Skeletal muscle satellite cell (primary cell): ENCODE measurements around the gene CPA1.
"Not testable (repeated sequence)": the region's sequence is repeated elsewhere in the genome, so short reads cannot be mapped to it uniquely, and the experiment has no call there.

ENCODE experiments used
- H3K27me3 ChIP-seq: 2 replicates; pipeline ENCODE4 v1.7.0; 2013; ENCODE audit warnings: low read length; ENCODE audit not compliant: control insufficient read depth, insufficient read depth
- H3K36me3 ChIP-seq: 2 replicates; pipeline ENCODE4 v1.7.0; 2013; ENCODE audit warnings: mild to moderate bottlenecking, control low read depth, low read length; ENCODE audit not compliant: insufficient read depth
- H3K4me1 ChIP-seq: 2 replicates; pipeline ENCODE4 v1.7.0; 2013; ENCODE audit warnings: low read length; ENCODE audit not compliant: control insufficient read depth, insufficient read depth
- H3K4me2 ChIP-seq: 2 replicates; pipeline ENCODE4 v1.7.0; 2013; ENCODE audit warnings: mild to moderate bottlenecking, low read length
- H3K4me3 ChIP-seq: 2 replicates; pipeline ENCODE4 v1.7.0; 2013; ENCODE audit warnings: low read length
- H3K9ac ChIP-seq: 2 replicates; pipeline ENCODE4 v1.7.0; 2013; ENCODE audit warnings: mild to moderate bottlenecking, low read depth, low read length, moderate library complexity
- H3K9me3 ChIP-seq: replicated peaks from 2 replicates; pipeline ENCODE4 v1.7.0; 2013; ENCODE audit warnings: mild to moderate bottlenecking, control low read depth, low read length

The CPA1 gene

GRCh38 chr7:130366564-130366963 is 13.7 kb upstream of the CPA1 start:
- H3K36me3 ChIP-seq = no peaks in the 10 kb centered on the region
- H3K4me1 ChIP-seq = peaks cover 78% of the 10 kb centered on the region
- H3K9ac ChIP-seq = peak overlapping the region; percentile 54
- H3K9me3 ChIP-seq = no peaks in the 10 kb centered on the region
- H3K4me3 ChIP-seq = peak overlapping the region; percentile 34
- H3K27me3 ChIP-seq = no peaks in the 10 kb centered on the region
- H3K4me2 ChIP-seq = peak overlapping the region; percentile 41

- Histone ChIP-seq H3K9me3 (no peaks in the 10 kb centered on the region), H3K9ac (no peak overlapping the region), H3K27me3 (no peaks in the 10 kb centered on the region), H3K36me3 (no peaks in the 10 kb centered on the region), H3K4me3 (no peak overlapping the region), H3K4me1 (peaks cover 79% of the 10 kb centered on the region), H3K4me2 (no peak overlapping the region)
Measured at GRCh38 chr7:130367088-130367755, 13.1 kb upstream of the CPA1 start.

GRCh38 chr7:130367836-130368746 is 12.2 kb upstream of the CPA1 start:
- Histone ChIP-seq H3K9me3 (no peaks in the 10 kb centered on the region), H3K27me3 (no peaks in the 10 kb centered on the region), H3K9ac (no peak overlapping the region), H3K36me3 (no peaks in the 10 kb centered on the region), H3K4me2 (no peak overlapping the region), H3K4me3 (no peak overlapping the region), H3K4me1 (peaks cover 82% of the 10 kb centered on the region)

- Histone ChIP-seq H3K4me2 (peak overlapping the region; percentile 32), H3K27me3 (no peaks in the 10 kb centered on the region), H3K36me3 (no peaks in the 10 kb centered on the region), H3K4me1 (peaks cover 84% of the 10 kb centered on the region), H3K4me3 (no peak overlapping the region), H3K9me3 (no peaks in the 10 kb centered on the region), H3K9ac (peak overlapping the region; percentile 36)
Measured at GRCh38 chr7:130369110-130369711, 11.1 kb upstream of the CPA1 start.

- Histone ChIP-seq H3K4me2 (peak overlapping the region; percentile 32), H3K9ac (peak overlapping the region; percentile 10), H3K27me3 (no peaks in the 10 kb centered on the region), H3K4me3 (no peak overlapping the region), H3K36me3 (no peaks in the 10 kb centered on the region), H3K9me3 (no peaks in the 10 kb centered on the region), H3K4me1 (peaks cover 79% of the 10 kb centered on the region)
Measured at GRCh38 chr7:130369831-130370550, 10.3 kb upstream of the CPA1 start.

GRCh38 chr7:130371046-130371445 is 9.2 kb upstream of the CPA1 start:
- no peaks in the 10 kb centered on the region for H3K36me3 ChIP-seq
- H3K4me2 ChIP-seq = no peak overlapping the region
- peaks cover 4% of the 10 kb centered on the region for H3K9me3 ChIP-seq
- no peaks in the 10 kb centered on the region for H3K27me3 ChIP-seq
- no peak overlapping the region for H3K9ac ChIP-seq
- peaks cover 69% of the 10 kb centered on the region for H3K4me1 ChIP-seq
- H3K4me3 ChIP-seq = no peak overlapping the region

- H3K9me3 ChIP-seq = peaks cover 4% of the 10 kb centered on the region
- peak overlapping the region; percentile 51 for H3K4me2 ChIP-seq
- H3K4me3 ChIP-seq = no peak overlapping the region
- no peaks in the 10 kb centered on the region for H3K36me3 ChIP-seq
- no peaks in the 10 kb centered on the region for H3K27me3 ChIP-seq
- peaks cover 62% of the 10 kb centered on the region for H3K4me1 ChIP-seq
- H3K9ac ChIP-seq = peak overlapping the region; percentile 76
Measured at GRCh38 chr7:130372402-130373165, 7.7 kb upstream of the CPA1 start.

GRCh38 chr7:130374507-130374906 is 5.8 kb upstream of the CPA1 start:
- Histone ChIP-seq H3K9ac (peak overlapping the region; percentile 76), H3K27me3 (no peaks in the 10 kb centered on the region), H3K4me2 (no peak overlapping the region), H3K9me3 (peaks cover 4% of the 10 kb centered on the region), H3K4me3 (no peak overlapping the region), H3K4me1 (peaks cover 49% of the 10 kb centered on the region), H3K36me3 (no peaks in the 10 kb centered on the region)

GRCh38 chr7:130376461-130376860 is 3.8 kb upstream of the CPA1 start:
- not testable (repeated sequence) for H3K9me3 ChIP-seq, H3K4me3 ChIP-seq, H3K36me3 ChIP-seq, H3K4me2 ChIP-seq, H3K9ac ChIP-seq
- peaks cover 11% of the 10 kb centered on the region for H3K27me3 ChIP-seq
- H3K4me1 ChIP-seq = peaks cover 35% of the 10 kb centered on the region

GRCh38 chr7:130377178-130377577 is 3.1 kb upstream of the CPA1 start:
- Histone ChIP-seq H3K9ac (no peak overlapping the region), H3K36me3 (no peaks in the 10 kb centered on the region), H3K9me3 (peaks cover 4% of the 10 kb centered on the region), H3K27me3 (peaks cover 11% of the 10 kb centered on the region), H3K4me1 (peaks cover 35% of the 10 kb centered on the region), H3K4me3 (no peak overlapping the region), H3K4me2 (no peak overlapping the region)
